HG02970 (cell line): Measurements from ENCODE around the gene NKAIN1.

Experiments used
- ATAC-seq: cut with Tn5 transposase; IDR thresholded peaks from one replicate; pipeline ENCODE4 v1.9.1; 2021; ENCODE audit warnings: mild to moderate bottlenecking, moderate library complexity, moderate number of reproducible peaks; ENCODE audit not compliant: unreplicated experiment, low FRiP score

The NKAIN1 gene

DNA sequence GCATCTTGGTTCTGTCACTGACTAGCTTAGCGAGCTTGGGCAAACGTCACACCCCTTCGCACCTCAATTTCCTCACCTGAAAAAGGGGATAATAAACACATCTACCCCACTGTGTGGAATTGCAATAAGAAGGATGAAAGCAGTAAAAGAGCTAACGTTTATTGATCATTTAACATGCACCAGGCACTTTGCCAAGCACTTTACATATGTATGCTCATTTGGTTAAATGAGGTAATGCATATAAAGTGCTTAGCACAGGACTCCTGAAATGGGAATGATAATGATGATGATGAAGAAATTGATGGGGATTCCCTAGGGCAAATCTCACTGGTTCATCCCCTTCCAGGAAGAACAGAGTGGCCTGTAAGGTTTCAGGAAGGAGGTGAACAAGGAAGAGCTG is 4.8 kb downstream of the NKAIN1 start:
- no peak for ATAC-seq

DNA sequence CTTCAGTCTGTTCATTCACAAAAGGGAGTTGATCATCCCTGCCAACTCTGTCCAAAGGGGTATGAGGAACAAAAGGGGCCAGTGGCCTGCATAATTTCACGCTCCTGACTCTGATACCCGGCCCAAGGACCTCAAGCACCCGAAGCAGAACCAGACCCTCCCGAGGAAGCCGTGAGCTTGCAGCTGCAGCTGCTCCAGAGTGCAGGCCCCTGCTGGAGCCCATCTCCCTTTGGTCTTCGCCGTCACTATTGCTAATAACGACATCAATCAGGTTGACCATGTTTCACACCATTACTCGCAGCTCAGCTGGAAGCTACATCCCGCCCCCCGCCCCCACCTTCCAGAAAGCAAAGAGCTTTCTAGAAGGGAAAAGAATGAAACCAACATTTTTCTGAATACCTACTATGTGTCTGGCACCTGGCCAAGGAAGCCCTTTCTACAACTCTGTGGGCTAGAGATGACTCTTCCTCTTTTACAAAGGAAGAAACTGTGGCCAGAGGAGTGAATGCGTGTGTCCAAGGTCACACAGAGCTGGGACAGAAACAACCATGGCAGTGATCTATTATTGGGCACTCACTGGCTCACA is 5.5 kb downstream of the NKAIN1 start:
- no peak for ATAC-seq

DNA sequence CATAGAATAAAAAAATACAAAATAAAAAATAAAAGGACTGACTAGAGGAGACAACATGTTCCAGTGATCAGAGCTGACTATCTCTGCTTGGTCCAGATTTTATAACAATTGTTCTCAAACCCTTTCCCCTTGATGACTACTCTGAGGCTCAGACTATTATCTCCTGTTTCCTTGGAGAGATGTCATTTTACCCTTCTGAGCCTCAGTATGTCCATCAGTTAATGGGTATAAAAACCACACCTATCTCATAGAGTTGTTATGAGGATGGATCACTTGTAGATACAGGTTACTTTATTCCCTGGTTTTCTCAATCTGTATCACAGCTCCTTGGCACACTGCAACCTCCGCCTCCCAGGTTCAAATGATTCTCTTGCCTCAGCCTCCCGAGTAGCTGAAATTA is 7.0 kb downstream of the NKAIN1 start:
- no peak for ATAC-seq

DNA sequence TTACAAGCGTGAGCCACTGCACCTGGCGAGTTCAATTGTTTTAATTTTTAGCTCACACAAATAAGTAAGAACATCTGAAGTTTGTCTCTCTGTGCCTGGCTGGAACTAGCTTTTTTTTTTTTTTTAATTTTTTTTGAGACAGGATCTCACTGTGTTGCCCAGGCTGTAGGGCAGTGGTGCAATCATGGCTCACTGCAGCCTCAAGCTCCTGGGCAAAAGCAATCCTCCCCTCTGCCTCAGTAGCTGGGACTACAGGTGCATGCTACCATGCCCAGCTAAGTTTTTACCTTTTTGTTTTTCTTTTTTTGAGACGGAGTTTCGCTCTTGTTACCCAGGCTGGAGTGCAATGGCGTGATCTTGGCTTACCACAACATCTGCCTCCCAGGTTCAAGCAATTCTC is 7.9 kb downstream of the NKAIN1 start:
- ATAC-seq: no peak

DNA sequence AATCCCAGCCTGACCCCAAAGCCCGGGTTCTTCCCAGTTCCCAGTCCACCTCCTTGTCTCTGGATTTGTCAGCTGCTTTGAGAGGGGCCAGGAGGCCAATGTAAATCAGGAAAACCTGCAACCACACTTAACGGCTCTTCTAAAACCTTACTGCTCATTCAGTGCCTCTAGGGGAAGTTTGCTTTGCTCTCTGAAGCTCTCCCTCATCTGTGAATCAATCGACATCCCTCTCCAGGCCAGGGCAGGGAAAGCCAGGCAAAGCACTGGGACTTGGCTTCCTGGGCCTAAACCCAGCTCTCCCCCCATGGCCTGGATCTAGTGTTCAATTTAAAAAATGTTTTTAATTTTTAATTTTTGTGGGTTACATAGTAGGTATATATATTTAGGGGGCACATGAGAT is 9.3 kb downstream of the NKAIN1 start:
- no peak for ATAC-seq

DNA sequence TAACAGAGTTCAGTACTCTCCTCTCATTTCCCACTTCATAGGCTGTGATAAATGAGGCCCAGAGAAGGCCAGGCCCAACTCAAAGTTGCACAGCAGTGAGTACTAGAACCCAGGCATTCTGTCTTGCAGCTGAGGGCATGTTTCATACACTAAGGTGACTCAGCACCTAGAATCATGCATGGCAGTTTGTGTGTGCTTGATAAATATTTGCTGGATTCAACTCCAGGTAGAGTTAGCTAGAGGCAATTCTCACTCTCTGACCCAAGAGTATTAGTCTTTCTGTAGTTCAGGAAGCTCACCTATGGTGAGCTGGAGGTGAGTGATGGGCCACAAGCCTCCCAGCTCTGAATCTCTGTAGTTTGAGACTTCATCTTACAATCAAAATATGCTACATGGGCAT is 10.7 kb downstream of the NKAIN1 start:
- ATAC-seq: no peak

DNA sequence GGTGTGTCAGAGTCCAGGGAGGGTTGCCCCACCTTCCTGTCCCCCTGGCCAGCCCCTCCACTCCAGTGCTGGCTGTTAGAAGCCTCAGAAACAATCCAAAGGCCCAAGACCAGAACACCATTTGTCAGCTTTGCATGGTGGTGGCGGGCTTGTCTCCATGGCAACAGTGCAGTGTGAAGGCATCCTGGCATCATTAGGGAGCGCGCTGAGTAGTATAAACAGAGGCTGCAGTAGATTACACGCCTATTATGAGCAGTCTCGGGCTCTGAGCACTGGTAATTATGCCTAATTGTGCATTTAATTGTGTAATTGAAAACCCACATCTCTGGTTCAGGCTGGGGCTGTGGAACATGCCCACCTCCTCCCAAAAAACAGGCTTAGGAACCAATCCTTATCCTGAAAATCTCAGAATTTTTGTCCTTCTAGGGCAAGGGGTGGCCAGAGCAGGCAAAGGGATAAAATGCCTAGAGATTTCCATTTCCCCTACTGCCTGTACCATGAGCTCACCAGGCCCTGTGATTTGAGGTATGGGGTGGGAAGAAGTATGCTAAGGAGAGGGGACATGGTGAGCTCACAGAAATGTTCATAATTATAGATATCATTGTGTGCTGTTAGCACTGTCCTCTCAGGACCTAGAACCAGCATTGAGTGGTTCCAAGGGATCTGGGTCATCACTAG is 11.7 kb downstream of the NKAIN1 start:
- no peak for ATAC-seq

DNA sequence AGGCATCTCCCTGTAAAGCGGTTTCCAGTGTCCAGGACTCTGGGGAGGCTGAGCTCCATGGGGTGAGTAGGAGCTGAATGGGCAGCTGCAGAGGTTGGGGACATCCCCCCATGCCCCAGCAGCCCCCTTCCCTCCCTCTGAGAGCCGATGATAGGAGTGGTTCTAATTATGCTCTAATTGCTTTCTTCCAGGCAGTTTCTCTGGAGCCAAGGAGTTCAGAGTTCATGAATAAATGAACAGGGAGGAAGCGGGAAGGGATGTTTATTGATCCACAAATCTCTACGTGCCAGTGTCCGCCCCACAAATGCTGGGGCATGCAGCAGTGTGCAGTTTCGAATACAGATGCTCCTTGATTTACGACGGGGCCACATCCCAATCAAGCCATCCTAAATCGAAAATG is 15.6 kb downstream of the NKAIN1 start:
- ATAC-seq: no peak

DNA sequence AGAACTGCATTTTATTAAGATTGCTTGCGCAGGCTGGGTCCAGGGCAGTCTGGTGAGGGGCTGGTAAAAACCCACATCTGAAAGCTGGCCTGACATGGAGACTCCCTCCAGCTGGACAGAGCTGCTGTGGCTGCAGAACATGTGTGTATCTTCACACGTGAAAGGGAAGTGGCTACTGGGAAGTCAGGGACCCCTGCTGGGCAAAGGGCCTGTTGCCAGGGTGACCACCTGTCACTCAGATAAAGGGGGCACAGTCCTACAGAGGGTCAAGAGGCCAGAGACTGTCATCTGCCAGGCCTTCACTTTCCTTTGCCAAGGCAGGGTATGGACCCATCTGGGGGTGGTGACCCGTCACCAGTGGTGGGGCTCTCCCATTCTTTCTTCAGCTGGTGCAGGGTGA is 17.5 kb downstream of the NKAIN1 start:
- ATAC-seq: no peak

DNA sequence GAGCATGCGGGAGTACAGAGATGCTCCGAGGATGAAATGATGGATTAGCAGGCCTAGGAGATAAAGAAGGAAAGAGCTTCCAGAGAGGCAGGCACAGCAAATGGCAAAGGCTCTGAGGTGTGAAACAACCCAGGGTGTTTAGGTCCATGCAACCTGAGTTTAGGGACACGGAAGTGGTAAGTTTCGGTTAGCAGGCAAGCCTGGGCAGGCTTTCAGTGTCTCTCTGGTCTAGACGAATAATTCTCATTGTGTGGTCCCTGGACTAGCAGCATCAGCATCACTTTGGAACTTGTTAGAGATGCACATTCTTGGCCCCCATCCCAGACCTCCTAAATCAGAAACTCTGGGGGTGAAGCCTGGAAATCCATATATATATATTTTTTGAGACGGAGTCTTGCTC is 18.6 kb downstream of the NKAIN1 start:
- ATAC-seq: no peak

DNA sequence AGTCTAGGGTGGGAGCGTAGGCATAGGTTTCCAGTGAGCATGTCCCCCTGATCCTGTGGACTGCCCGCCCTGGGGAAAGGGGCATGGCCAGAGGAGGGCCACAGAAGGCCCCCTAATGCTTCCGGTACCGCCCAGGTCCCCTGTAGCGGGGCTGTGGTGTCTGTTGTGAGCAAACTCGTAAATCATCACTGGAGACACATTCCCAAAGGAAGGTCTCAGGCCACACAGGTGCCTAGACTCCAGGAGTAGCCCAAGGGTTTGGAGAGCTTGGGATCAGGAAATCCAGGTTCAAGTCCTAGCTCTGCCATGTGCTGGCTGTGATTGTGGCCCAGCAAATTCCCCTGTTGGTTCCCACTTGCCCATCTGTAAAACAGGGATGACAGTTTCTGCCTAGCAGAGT is 20.2 kb downstream of the NKAIN1 start:
- no peak for ATAC-seq

DNA sequence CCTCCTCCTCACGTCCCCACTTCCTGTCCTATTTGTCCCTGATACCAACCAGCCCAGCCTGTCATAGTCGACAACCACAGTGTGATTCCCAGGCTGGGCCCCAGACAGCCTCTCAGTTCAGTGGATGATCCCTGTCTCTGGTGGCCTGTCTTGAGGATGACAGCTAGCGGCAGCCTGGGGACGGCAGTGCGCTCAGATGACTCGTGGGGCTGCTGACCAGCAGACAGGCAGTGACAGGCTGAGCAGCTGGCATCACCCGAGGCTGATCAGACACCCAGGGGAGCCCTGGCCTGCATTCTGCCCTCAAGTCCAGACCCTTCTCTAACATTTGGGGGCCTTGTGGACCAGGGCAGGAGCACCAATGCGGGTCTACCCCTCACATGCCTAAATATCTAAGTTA is 21.0 kb downstream of the NKAIN1 start:
- no peak for ATAC-seq

DNA sequence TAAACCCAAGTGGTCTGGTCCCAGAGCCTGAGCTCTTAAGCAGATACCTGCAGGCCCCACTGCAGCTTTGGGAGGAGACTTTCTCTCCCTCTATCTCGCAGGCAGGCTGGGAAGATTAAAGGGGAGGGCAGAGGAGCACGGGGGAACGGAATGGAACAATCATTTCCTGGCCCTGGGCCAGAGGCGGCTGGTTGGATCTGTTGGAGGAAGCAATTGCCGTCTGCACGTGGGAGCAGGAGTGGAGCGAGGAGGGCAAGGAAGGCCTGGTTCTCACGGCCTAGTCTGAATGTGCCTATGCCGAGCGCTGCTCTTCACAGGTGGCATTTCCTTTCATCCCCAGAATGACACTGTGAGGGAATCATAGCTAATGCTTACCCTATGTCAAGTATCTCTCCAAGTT is 23.7 kb downstream of the NKAIN1 start:
- no peak for ATAC-seq

DNA sequence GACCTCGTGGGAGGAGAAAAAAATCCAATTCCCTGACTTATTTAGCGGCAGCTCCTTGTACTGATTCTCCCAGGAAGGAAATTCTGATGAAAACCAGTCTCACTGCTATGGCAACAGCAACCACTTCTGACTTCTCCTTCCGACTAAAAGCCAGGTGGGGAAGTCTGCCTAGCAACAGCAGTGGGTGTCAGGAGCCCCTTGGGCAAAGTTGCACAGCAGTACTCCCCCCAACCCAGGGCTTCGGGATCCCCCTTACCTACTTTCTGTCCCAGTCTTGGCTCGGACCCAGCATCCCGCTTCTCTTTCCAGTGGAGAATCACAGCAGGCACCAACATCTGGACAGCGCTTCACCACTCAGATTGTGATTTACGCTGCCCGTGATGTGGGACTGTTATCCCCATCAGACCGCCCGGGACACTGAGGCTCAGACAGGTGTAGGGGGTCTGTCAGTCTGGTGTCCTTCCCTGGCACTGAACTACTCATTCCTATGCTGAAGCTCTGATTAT is 24.6 kb downstream of the NKAIN1 start:
- ATAC-seq: no peak

DNA sequence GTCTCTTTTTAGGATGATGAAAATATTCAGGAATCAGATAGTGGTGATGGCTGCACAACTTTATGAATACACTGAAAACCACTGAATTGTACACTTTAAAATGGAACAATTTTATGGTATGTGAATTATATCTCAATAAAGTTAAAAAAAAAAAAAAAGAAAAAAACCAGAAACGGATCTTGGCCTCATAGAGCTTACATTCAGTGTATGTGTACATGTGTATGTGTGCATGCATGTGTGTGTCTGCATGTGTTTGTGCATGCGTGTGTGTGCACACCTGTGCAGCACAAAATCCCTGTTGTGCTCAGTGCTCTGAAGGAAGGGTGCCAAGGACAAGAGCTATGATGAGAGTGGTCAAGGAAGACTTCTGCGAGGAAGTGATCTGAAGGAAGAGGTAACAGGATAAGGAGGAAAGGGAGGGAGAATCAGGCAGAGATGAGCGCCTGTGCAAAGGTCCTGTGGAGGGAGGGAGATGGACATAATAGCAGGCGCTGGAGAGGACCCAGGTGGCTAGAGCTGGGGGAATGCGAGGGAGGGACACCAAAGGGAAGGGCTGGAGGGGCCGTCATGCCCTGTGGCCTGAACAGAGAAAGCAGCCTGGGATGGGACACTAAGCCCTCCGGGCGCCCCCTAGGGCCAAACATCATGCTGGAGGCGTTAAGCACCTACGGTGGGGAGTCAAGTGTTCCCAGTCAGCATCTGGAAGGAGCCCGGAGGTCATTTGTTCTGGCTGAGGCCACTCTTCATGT is 25.2 kb downstream of the NKAIN1 start:
- no peak for ATAC-seq

DNA sequence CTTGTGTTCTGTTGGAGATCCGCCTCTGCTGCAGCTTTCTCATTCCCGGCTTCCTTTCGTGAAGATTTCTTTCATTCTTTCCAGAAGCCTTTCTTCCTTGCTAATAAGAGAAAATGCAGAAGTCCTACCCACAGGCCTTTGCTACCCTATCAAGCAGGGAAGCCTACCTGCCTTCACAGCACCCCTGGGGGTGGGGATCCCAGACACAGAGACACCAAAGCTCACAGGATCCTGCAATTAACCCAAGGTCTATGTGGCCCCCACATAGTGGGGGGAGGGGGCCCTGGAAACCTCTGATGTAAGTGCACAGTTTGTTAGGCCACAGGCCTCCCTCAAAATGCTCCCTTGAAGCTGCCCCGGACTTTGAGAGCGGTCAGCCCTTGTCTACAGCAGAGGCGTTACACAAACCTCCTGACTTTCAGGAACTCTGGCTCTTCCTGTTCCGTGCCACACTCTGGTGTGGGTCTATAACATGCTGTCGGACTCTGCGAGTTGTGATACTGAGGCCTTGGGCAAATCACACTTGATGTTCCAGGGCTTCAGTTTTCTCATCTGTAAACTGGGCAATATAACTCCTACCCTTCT is 31.2 kb downstream of the NKAIN1 start:
- no peak for ATAC-seq

DNA sequence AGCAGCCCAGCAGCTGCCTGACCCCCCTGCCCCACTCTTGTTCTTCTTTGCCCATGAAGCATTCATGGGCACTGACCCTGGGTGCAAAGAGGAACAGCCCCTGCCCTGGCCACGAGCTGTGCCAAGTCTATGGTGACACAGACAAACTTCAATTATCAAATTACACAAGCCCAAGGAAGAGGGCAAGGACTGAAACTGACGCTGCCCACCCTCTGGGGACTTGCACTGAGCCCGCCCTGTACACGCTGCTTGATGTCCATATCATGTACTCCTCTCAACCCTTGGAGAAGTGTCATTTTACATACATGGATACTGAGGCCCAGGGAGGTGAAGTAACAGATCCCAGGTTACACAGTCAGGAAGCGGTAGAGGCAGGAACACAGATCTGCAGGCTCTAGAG is 32.1 kb downstream of the NKAIN1 start:
- no peak for ATAC-seq

DNA sequence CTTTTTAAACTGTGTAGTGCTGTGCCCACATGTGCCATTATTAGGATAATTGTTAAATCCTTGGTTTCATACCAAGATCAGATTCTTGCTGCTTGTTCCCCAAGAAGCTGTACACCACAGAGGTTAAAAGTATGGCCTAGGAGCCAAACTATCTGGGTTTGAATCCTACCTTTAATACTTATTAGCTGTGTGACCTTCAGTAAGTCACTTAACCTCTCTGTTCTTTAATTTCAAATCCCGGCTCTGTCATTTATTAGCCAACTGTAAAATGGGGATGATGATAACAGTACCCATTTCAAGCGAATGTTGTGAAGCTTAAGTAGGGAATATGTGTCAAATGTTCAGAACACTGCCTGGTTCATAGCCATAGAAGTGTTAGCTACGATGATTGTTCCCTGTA is 32.6 kb downstream of the NKAIN1 start:
- no peak for ATAC-seq

DNA sequence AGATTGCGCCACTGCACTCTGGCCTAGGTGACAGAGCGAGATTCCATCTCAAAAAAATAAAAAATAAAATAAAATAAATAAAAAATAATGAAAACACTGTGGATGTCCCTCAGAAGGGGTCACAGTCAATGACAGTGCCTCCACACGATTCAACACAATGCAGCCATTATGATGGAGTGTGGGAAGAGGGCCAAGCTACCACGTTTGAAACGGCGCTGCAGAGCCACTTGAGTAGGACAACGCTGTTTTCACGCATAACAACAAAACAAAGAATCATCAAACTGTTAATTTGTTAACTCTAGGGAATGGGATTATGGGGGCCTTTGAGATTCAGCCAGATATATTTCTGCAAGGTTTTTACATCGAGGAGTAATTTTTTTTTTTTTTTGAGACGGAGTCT is 36.5 kb downstream of the NKAIN1 start:
- no peak for ATAC-seq

DNA sequence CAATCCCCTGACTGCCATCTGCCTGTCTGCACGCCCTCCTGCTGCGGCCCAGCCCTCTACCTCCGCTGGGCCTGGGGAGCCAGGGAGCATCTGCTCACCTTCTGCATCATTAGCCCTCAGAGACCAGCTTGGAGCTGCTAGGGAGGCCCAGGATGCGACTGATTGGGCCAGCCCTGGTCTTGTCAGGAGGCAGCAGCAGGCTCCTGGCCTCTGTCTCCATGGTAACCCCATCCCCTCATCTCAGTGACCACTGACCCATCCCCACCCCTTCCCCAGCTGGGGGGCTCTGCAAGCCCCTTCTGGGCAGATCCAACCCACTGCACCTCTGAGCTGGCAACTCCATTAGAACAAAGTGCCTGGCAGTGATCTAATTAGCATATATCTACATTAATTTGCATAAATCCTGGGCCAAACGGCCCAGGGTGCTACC is 37.7 kb downstream of the NKAIN1 start:
- no peak for ATAC-seq

DNA sequence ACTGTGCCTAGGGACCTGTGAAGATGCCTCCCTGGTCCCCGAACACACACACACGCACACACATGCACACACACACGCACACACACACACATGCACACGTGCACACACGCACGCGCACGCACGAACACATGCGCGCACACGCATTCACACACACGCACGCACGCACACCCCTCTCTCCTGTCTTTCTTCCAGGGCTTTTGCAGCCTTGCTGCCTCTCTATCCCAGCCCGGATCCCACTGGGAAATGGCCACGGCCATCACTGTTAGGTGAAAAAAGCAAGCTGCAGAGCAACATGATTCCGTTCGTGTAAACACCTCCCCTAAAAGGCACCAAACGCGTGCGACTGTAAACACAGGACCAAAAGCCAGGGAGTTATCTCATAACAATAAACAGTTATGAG is 39.7 kb downstream of the NKAIN1 start:
- ATAC-seq: no peak
